HepG2 (cell line): ENCODE results near the gene LGALS1. TPM values are rescaled to one million over a fixed set of nuclear protein-coding genes. Genes with fewer than 3 reads are reported as not detected.

Source experiments
- FOXK2 ChIP-seq: fragments of 450-650 bp; IDR thresholded peaks from 2 replicates; pipeline ENCODE4 v1.6.1; 2016
- KAT2B ChIP-seq: fragments of 150-350 bp; IDR thresholded peaks from 2 replicates; pipeline ENCODE4 v1.6.1; 2014; ENCODE audit warnings: low read depth, low read length, borderline replicate concordance
- PHB2 ChIP-seq: fragments of 450-650 bp; IDR thresholded peaks from 2 replicates; pipeline ENCODE4 v1.6.1; 2018; ENCODE audit not compliant: partially characterized antibody
- RARA ChIP-seq: IDR thresholded peaks from 2 replicates; pipeline ENCODE4 v1.6.1; 2016; ENCODE audit warnings: missing genetic modification reagents, missing compliant biosample characterization
- RFX1 ChIP-seq: fragments of 450-650 bp; IDR thresholded peaks from 2 replicates; pipeline ENCODE4 v1.6.1; 2017
- RNF2 ChIP-seq: fragments of 450-650 bp; conservative IDR thresholded peaks from 2 replicates; pipeline ENCODE4 v1.6.1; 2016; ENCODE audit warnings: low read depth
- SMARCC2 ChIP-seq: fragments of 450-650 bp; IDR thresholded peaks from 2 replicates; pipeline ENCODE4 v1.6.1; 2017; ENCODE audit warnings: antibody characterized with exemption, mild to moderate bottlenecking
- YEATS2 ChIP-seq: sonication (generic); formaldehyde crosslinking; IDR thresholded peaks from 2 replicates; pipeline ENCODE4 v1.4.0; 2020; ENCODE audit warnings: missing genetic modification reagents, borderline replicate concordance
- ZNF138 ChIP-seq: sonication (generic); formaldehyde crosslinking; IDR thresholded peaks from 2 replicates; pipeline ENCODE4 v1.5.0; 2020; ENCODE audit warnings: mild to moderate bottlenecking, low read depth, missing genetic modification reagents
- ZNF143 ChIP-seq: sonication (generic); formaldehyde crosslinking; IDR thresholded peaks from 2 replicates; pipeline ENCODE4 v1.4.0; 2020; ENCODE audit warnings: missing genetic modification reagents
- ZNF263 ChIP-seq: sonication (generic); formaldehyde crosslinking; IDR thresholded peaks from 2 replicates; pipeline ENCODE4 v1.4.0; 2020; ENCODE audit warnings: missing genetic modification reagents
- ZNF703 ChIP-seq: sonication (generic); formaldehyde crosslinking; IDR thresholded peaks from 2 replicates; pipeline ENCODE4 v1.5.1; 2020; ENCODE audit warnings: missing genetic modification reagents, mild to moderate bottlenecking, moderate library complexity, borderline replicate concordance
- ZNF788 ChIP-seq: sonication (generic); formaldehyde crosslinking; IDR thresholded peaks from 2 replicates; pipeline ENCODE4 v1.5.0; 2020; ENCODE audit warnings: mild to moderate bottlenecking, missing genetic modification reagents, borderline replicate concordance
- ZNF792 ChIP-seq: IDR thresholded peaks from 2 replicates; pipeline ENCODE4 v1.6.1; 2016
- polyA plus RNA-seq, 8 experiments: library from polyadenylated mRNA; depleted of rRNA in 3 of 8; stranded (reverse) in 7 of 8; unstranded in 1 of 8; fragments of >200 nt; fragmentation: Illumina TruSeq in 4 of 8; extraction: Trizol in 4 of 8; gene quantifications; 2 replicates each; pipeline versions ENCODE4 v1.2.1 to v1.2.3, GENCODE V29; 2011 to 2016; ENCODE audit warnings: low read depth in 4 of 8, missing spikeins in 1 of 8, mixed read lengths in 1 of 8; ENCODE audit not compliant: insufficient read depth in 1 of 8
- total RNA-seq, 5 experiments: library from RNA; depleted of rRNA; stranded (reverse); fragments of >200 nt; fragmentation: Illumina TruSeq; extraction: Trizol; gene quantifications; 2 replicates each; pipeline ENCODE4 v1.2.3, GENCODE V29; 2016; ENCODE audit warnings: low read depth in 1 of 5
- TF ChIP-seq, protein P1 (sequence below): sonication (generic); formaldehyde crosslinking; IDR thresholded peaks from 2 replicates; pipeline ENCODE4 v1.8.0; 2023; ENCODE audit warnings: mild to moderate bottlenecking, missing genetic modification reagents
- TF ChIP-seq, protein P2 (sequence below): sonication (generic); formaldehyde crosslinking; IDR thresholded peaks from 2 replicates; pipeline ENCODE4 v1.4.0; 2020; ENCODE audit warnings: low read depth, mild to moderate bottlenecking, missing genetic modification reagents
- TF ChIP-seq, protein P3 (sequence below): IDR thresholded peaks from 2 replicates; pipeline ENCODE4 v1.6.1; 2016
- TF ChIP-seq, protein P4 (sequence below): IDR thresholded peaks from 2 replicates; pipeline ENCODE4 v1.6.1; 2016; ENCODE audit warnings: mild to moderate bottlenecking
- TF ChIP-seq, protein P5 (sequence below): sonication (generic); formaldehyde crosslinking; IDR thresholded peaks from 2 replicates; pipeline ENCODE4 v1.4.0; 2020; ENCODE audit warnings: low read depth, missing genetic modification reagents

The LGALS1 gene
- total and polyA plus RNA-seq, 2 of the 13 experiments (the other 11 are each of a cell fraction or from before 2014, with no cell fraction given), result 103 to 858 TPM

DNA sequence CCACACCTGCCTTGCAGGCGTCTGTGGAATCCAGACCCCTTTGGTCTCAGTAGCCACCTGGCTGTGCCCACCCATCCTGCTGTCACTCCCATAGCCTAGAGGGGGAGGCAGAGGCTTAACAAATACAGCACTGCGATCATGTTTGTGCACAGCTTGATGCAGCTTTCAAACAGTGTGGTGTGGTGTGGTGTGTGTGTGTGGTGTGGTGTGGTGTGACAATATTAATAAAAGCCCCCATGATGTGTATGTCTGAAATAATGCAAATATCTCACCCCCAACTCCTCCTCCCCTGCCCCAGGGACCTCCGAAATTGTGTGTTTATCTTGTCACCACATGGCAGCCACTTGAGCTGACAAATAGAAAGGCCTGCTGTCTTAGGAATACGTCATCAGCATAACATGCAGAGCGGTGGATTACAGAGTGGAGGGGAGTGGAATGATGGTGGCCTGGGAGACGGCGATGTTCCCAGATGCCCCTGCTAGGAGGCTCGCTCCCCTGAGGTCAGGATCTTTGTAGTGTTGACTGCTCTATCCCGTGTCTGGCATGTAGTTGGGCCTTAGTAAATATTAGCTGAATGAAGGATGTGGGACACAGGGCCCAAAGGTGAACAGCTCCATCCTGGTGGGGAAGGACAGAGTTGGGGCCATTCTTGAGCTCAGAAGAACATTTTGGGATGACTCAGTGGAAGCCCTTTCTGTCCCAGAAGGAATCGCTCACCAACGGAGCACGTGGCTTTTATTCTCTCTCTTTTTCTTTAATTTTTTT, 14.1 kb upstream of the LGALS1 start (continued):
- 0 out of 2 replicates have a peak, but pooled peaks have one; percentile 11 for TF ChIP-seq FOXK2
- TF ChIP-seq, protein P1, sequence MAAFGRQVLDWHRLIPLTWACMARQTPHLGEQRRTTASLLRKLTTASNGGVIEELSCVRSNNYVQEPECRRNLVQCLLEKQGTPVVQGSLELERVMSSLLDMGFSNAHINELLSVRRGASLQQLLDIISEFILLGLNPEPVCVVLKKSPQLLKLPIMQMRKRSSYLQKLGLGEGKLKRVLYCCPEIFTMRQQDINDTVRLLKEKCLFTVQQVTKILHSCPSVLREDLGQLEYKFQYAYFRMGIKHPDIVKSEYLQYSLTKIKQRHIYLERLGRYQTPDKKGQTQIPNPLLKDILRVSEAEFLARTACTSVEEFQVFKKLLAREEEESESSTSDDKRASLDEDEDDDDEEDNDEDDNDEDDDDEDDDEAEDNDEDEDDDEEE (CRISPR knock-in tag), result no peak
- TF ChIP-seq, protein P2, sequence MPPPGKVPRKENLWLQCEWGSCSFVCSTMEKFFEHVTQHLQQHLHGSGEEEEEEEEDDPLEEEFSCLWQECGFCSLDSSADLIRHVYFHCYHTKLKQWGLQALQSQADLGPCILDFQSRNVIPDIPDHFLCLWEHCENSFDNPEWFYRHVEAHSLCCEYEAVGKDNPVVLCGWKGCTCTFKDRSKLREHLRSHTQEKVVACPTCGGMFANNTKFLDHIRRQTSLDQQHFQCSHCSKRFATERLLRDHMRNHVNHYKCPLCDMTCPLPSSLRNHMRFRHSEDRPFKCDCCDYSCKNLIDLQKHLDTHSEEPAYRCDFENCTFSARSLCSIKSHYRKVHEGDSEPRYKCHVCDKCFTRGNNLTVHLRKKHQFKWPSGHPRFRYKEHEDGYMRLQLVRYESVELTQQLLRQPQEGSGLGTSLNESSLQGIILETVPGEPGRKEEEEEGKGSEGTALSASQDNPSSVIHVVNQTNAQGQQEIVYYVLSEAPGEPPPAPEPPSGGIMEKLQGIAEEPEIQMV (CRISPR knock-in tag), result no peak
- no peak for TF ChIP-seq PHB2
- no peak; the same call in 1 of the 2 replicates for TF ChIP-seq YEATS2 (CRISPR knock-in tag)
- TF ChIP-seq, protein P3, sequence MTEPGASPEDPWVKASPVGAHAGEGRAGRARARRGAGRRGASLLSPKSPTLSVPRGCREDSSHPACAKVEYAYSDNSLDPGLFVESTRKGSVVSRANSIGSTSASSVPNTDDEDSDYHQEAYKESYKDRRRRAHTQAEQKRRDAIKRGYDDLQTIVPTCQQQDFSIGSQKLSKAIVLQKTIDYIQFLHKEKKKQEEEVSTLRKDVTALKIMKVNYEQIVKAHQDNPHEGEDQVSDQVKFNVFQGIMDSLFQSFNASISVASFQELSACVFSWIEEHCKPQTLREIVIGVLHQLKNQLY (CRISPR knock-in tag), result 0 out of 2 replicates have a peak, but pooled peaks have one; percentile 23
- no peak for TF ChIP-seq RFX1
- TF ChIP-seq ZNF138, result no peak
- peak; percentile 45; the same call in 1 of the 2 replicates for TF ChIP-seq ZNF143
- TF ChIP-seq, protein P4, sequence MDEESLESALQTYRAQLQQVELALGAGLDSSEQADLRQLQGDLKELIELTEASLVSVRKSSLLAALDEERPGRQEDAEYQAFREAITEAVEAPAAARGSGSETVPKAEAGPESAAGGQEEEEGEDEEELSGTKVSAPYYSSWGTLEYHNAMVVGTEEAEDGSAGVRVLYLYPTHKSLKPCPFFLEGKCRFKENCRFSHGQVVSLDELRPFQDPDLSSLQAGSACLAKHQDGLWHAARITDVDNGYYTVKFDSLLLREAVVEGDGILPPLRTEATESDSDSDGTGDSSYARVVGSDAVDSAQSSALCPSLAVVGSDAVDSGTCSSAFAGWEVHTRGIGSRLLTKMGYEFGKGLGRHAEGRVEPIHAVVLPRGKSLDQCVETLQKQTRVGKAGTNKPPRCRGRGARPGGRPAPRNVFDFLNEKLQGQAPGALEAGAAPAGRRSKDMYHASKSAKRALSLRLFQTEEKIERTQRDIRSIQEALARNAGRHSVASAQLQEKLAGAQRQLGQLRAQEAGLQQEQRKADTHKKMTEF (CRISPR knock-in tag), result peak; percentile 41; the same call in 1 of the 2 replicates
- TF ChIP-seq ZNF792, result no peak
- no peak for TF ChIP-seq ZNF703 (CRISPR knock-in tag)
- peak; percentile 78 for TF ChIP-seq RARA (CRISPR knock-in tag)
- no peak; the same call in 1 of the 2 replicates for TF ChIP-seq ZNF788 (CRISPR knock-in tag)
- TF ChIP-seq KAT2B, result no peak
- no peak for TF ChIP-seq SMARCC2
- TF ChIP-seq RNF2, result no peak
- TF ChIP-seq ZNF263 (CRISPR knock-in tag), result no peak
- TF ChIP-seq, protein P5, sequence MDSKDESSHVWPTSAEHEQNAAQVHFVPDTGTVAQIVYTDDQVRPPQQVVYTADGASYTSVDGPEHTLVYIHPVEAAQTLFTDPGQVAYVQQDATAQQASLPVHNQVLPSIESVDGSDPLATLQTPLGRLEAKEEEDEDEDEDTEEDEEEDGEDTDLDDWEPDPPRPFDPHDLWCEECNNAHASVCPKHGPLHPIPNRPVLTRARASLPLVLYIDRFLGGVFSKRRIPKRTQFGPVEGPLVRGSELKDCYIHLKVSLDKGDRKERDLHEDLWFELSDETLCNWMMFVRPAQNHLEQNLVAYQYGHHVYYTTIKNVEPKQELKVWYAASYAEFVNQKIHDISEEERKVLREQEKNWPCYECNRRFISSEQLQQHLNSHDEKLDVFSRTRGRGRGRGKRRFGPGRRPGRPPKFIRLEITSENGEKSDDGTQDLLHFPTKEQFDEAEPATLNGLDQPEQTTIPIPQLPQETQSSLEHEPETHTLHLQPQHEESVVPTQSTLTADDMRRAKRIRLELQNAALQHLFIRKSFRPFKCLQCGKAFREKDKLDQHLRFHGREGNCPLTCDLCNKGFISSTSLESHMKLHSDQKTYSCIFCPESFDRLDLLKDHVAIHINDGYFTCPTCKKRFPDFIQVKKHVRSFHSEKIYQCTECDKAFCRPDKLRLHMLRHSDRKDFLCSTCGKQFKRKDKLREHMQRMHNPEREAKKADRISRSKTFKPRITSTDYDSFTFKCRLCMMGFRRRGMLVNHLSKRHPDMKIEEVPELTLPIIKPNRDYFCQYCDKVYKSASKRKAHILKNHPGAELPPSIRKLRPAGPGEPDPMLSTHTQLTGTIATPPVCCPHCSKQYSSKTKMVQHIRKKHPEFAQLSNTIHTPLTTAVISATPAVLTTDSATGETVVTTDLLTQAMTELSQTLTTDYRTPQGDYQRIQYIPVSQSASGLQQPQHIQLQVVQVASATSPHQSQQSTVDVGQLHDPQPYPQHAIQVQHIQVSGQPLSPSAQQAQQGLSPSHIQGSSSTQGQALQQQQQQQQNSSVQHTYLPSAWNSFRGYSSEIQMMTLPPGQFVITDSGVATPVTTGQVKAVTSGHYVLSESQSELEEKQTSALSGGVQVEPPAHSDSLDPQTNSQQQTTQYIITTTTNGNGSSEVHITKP (CRISPR knock-in tag), result peak; percentile 85; the same call in 1 of the 2 replicates
